B cell (primary cell): ENCODE results near the gene KLF4.

Experiments
- CTCF ChIP-seq: fragments of 200-600 bp; IDR thresholded peaks from one replicate; pipeline ENCODE4 v1.8.0; 2022; ENCODE audit warnings: antibody characterized with exemption, mild to moderate bottlenecking
- EZH2 ChIP-seq: IDR thresholded peaks from 2 replicates; pipeline ENCODE4 v1.6.1; 2012; ENCODE audit warnings: borderline replicate concordance, low read depth, mild to moderate bottlenecking, moderate library complexity, low read length; ENCODE audit not compliant: insufficient read depth, poor library complexity, severe bottlenecking

- no peak for TF ChIP-seq CTCF
- TF ChIP-seq EZH2 = no peak
Observed at GRCh38 chr9:107536462-107536861, 46.9 kb upstream of the KLF4 start.
